Measurements from ENCODE around the gene HLA-DRB1.
"Not testable (repeated sequence)": the region's sequence is repeated elsewhere in the genome, so short reads cannot be mapped to it uniquely, and the experiment has no call there.

The HLA-DRB1 gene

GRCh38 chr6:32608362-32608761 lies 18.7 kb upstream of the HLA-DRB1 start:
- no peak for DNase-seq

DNA sequence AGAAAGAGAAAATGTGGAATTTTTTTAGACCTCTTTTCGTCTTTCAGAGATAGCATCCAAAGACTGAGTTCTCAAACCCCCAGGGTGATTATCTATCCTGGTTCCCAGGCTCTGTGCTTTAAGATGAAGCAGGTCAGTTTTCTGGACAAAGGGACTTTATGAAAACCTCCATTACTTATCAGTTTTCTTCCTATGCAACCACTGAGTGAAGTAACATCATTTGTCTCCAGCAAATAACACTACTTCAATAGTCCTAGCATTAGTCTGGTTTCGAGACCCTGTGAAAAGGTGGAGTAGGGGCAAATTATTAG lies 18.3 kb upstream of the HLA-DRB1 start:
- no peak for DNase-seq

GRCh38 chr6:32607263-32607987 lies 17.8 kb upstream of the HLA-DRB1 start:
- DNase-seq = no peak

GRCh38 chr6:32604434-32604877 lies 14.8 kb upstream of the HLA-DRB1 start:
- no peak for DNase-seq

DNA sequence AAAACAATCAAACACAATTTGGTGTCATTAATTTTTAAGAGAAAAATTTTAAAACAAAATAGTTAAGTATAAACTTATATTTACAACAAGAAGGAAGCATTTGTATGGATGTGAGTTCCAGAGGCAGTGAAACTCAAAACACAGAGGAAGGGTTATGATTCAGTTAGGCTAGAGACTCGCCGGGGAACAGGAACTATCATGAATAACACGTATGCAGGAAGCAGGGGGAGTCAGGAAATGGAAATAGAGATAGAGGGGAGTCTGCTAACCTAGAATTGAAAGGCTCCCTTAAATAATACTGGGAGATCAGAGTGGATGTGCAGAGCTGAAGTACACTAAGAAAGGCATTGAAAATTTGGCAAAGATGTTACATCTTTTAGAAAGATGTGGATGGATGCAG lies 14.2 kb upstream of the HLA-DRB1 start:
- DNase-seq = no peak

GRCh38 chr6:32603222-32603621 lies 13.6 kb upstream of the HLA-DRB1 start:
- DNase-seq = no peak

DNA sequence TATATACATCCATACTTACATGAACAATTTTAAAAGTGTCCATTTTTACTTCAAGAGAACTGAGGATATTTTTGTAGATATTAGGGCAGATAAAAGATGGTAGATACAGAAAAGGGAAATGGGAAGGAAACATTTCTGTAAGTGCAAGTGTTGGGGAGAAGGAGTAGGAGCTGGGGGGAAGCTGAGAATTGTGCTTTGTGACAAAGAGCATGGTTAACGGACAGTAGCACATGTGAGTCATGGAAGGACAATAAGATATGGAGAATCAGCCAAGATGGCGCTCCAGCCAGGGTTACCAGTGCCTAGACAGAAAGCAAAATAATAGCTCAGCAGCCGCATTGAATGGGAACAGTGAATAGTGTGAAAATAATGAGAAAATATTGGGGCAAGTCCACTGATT lies 12.7 kb upstream of the HLA-DRB1 start:
- no peak for DNase-seq

DNA sequence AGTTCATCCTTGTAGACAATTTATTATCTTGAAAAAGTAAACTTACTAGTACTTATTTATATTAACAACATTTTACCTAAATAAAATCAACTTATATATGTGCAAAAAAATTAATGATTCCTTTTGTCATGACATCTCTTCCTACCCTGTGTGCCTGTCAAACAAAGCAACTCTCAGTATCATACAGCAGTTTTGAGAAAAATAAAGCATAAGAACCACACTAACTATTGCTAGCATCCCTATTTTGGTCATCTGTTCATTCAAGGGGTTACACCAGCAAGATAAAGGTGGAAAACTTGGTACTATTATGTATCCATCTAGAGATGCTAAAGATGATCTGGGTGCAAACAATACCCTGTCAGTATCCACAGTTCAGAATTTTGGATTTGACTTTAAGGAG lies 7.4 kb upstream of the HLA-DRB1 start:
- no peak for DNase-seq

DNA sequence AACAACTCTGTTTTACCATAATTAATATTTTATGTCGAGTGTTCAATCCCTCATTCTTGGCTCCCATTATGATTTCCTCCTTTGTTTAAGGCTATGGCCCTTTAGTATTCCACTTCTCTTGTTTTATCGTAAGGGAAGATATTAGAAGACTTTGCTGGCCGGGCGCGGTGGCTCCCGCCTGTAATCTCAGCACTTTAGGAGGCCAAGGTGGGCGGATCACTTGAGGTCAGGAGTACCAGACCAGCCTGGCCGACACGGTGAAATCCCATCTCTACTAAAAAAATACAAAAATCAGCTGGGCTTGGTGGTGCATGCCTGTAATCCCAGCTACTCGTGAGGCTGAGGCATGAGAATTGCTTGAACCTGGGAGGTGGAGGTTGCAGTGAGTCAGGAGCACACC lies 1.1 kb upstream of the HLA-DRB1 start:
- not testable (repeated sequence) for DNase-seq

DNA sequence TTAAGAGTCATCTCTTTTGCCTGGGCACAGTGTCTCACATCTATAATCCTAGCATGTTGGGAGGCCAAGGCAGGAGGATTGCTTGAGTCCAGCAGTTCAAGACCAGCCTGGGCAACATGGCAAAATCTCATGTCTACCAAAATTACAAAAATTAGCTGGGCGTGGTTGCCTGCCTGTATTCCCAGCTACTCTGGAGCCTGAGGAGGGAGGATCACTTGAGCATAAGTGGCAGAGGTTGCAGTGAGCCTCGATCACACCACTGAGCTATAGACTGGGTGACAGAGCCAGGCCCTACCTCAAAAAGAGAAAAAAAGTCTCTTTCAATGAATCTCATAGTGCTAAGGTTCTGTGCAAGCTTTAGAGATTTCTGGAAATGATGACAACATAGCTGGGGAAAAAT lies 1.5 kb downstream of the HLA-DRB1 start:
- DNase-seq = no peak

DNA sequence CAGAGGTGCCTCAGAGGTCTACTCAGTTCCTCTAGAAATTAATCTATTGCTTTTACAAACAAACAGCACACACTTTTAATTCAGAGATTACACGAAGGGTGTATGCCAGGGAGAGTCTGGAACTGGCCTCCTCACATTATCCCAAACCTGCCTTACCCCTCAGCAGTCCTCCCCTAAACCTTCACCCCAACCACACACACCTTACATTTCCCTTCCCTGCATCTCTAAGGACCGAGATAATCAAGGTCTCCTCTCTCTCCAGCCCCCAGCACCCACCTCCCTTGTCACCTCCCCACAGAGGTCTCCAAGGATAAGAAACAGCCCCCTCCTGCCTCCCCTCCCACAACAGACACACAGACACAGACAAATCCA lies 6.1 kb downstream of the HLA-DRB1 start:
- no peak for DNase-seq

DNA sequence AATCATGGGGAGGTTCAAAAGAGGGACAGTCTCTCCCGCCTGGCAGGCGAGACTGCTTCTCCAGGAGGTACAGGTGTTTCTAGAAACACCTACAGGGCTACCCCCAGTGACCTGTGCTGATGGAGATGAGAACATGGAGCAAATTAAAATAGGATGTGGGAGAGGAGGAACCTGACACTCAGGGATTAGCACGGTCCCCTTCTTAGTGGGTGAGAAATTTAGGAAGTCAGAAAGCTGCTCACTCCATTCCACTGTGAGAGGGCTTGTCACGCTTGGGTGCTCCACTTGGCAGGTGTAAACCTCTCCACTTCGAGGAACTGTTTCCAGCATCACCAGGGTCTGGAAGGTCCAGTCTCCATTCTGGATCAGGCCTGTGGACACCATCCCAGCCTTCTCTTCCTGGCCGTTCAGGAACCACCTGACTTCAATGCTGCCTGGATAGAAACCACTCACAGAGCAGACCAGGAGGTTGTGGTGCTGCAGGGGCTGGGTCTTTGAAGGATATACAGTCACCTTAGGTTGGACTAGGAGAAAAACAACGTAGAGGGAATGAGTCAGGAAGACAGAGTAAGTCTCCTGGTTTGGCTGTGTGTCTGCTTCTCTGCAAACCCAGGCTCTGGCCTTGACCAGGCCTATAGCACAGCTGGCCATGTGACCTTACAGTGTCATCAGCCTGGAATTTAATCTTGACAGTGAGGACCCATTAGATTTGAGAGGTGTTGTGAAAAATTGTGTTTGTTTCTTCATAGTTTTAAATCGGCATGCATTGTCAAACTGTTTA lies 8.1 kb downstream of the HLA-DRB1 start:
- no peak for DNase-seq

GRCh38 chr6:32580593-32580992 lies 9.1 kb downstream of the HLA-DRB1 start:
- no peak for DNase-seq

DNA sequence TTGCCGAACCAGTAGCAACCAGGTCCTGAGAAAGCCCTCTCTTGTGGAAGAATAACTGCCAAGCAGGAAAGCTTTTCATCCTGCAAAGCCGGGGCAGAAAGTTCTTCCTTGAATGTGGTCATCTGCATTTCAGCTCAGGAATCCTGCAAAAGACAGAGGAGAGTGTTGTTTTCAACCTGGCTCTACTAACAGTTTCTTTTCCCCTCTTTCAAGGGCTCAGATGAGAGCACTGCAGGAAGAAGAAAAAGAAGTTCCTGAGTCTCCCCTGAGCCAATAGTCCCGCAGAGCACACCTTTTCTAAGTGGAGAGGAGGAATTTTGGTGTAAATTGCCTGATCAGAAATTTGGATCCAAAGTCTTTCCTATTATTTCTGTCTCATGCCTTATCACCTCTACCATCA lies 10.7 kb downstream of the HLA-DRB1 start:
- no peak for DNase-seq

DNA sequence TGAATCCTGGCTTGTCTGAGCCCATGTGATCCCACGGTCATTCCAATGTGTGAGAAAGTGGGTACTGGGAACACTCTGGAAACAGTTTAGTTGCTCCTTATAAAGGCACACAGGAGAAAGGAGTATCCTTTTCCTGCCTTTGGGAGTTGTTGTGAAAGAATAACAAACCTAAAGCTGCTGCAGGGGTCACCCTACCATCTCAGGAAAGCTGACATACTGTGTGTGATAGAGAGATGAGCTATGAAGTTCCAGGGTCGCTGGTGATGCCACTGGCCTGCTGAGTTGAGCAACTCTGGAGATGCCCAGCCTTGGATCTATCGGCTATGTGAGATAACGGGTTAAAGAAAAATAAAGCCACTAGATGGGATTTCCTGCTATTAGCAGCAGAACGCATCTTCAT lies 12.2 kb downstream of the HLA-DRB1 start:
- DNase-seq = not testable (repeated sequence)

- DNase-seq = no peak
Measured at GRCh38 chr6:32576250-32576649, 13.4 kb downstream of the HLA-DRB1 start.

- DNase-seq = no peak
Measured at GRCh38 chr6:32570363-32570905, 19.2 kb downstream of the HLA-DRB1 start.

DNA sequence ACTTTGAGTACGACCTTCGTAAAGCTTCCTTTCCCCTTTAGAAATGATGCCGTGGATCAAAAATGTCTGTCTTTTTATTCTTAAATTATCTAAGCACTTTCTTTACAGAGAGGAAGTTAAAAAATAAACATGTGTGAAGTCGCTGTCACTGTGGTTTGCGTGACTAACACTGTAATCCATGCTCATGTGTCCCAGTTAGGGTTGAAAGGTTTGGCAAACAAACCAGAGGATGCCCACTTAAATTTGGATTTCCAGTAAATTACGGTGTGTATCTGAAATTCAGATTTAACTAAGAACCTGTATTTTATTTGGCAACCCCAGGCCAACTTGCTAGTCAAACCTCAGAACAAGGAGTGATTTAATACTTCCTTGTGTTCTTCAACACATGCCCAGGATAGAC lies 21.1 kb downstream of the HLA-DRB1 start:
- DNase-seq = no peak

DNA sequence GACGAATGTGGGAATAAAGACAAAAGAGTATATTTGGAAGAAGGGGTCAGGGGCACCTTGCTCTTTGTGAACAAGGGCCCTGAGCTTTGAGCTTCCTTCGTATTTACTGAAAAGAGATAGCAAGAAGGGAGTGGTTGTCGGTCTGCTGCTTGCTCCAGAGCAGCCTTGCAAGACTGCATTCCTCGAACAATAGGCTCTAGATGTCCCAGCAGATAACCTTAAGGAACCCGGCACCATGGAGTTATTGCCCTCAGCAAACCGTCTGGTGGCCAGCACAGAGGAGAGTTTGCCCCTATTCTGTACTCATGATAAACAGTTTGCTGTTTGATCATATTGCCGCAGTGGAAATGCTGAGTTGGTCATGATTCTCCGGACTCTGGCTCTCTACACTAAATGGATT lies 22.7 kb downstream of the HLA-DRB1 start:
- no peak for DNase-seq

- no peak for DNase-seq
Measured at GRCh38 chr6:32565511-32565910, 24.1 kb downstream of the HLA-DRB1 start.

DNA sequence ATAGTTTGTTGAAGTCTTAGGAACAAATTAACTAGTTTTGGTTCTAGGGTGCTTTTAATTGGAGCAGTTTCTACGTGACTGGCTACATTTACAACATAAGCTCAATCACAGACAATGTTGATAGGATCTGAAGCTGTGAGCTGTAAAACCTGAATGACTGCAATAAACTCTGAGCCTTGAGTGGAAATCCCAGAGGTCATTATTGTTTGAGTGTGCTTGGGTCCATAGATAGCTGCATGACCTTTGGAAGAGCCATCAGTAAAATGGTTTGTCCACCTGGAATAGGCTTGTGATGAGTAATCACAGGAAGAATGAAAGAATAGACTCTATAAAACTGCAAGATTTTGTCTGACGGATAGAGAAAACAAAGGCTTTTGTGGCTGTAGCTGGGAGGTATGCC lies 26.7 kb downstream of the HLA-DRB1 start:
- DNase-seq = no peak

DNA sequence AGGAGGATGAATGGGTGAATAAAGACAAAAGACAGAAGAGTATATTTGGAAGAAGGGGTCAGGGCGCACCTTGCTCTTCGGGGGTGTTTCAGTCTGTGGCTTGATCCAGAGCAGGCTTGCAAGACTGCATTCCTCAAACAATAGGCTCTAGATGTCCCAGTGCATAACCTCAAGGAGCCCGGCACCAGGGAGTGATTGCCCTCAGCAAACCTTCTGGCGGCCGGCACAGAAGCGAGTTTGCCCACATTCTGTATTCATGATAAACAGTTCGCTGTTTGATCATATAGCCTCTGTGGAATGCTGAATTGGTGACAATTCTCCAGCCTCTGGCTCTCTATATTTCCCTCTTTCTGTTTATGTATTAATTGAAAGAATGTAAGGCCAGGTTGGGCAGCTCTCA lies 29.9 kb downstream of the HLA-DRB1 start:
- DNase-seq = no peak

DNA sequence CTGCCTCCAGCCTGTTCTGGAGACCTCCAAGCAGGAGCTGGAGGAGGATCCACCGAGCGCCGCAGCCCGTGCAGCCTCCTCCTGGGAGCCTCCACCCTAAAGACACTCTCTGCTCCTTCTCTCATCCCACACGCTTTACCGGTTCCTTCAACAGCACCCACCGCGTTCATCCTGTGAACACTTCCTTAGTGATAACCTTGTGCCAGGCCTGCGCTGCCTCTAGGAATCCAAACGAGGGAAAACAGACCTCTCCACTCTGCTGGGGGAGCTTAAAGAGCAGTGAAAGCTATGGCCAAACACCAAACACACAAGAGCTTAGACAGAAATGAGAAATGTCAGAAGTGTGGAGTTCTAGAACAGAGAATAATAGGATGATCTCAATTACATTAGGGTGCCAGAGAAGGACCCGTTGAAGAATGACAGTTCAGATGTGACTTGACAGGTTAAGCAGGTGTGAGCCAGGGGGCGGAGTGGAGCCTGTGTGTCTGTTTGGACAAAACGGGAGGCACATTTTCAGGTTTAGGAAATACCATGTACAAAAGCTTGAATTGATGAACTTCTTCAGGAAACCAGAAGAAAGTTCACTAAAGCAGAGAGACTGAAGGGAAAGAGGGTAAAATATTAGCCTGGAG lies 31.1 kb downstream of the HLA-DRB1 start:
- DNase-seq = no peak

Data from activated CD8-positive, alpha-beta memory T cell treated with anti-CD3 and anti-CD28 coated beads, Interleukin-2, amount 50 U/mL, for 4 hours (primary cell).